Measurements from ENCODE around the gene ZMIZ1.
A peak's percentile ranks its signal among the peaks of the same experiment; 100 is the strongest.

The ZMIZ1 gene

DNA sequence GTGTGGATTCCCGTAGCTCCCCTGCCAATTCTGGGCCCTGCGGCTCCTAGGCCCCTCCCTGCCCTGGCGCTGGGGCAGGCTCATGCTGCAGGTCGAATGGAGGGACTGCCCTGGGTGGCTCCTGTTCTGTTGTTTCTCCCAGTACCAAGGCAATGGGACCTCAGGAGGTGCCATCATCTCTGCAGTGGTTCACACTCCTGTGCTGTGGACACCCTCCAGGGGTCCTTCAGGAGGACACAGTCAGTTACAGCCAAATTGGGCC is 138.3 kb downstream of the ZMIZ1 start:
- H3K9ac ChIP-seq (ENCODE audit: low read depth, low read length): no peak overlapping the region
- H3K36me3 ChIP-seq (ENCODE audit: insufficient read depth, low read length): no peaks in the 10 kb centered on the region; the same call in 1 of the 2 replicates
- H3K4me1 ChIP-seq (ENCODE audit: insufficient read depth, low read length): no peaks in the 10 kb centered on the region
- H3K9me3 ChIP-seq (ENCODE audit: control insufficient read depth, insufficient read depth, low read length): no peaks in the 10 kb centered on the region

GRCh38 chr10:79207726-79208125 is 139.0 kb downstream of the ZMIZ1 start:
- Histone ChIP-seq H3K9me3 (ENCODE audit: control insufficient read depth, insufficient read depth, low read length) (no peaks in the 10 kb centered on the region), H3K4me1 (ENCODE audit: insufficient read depth, low read length) (no peaks in the 10 kb centered on the region), H3K9ac (ENCODE audit: low read depth, low read length) (no peak overlapping the region), H3K36me3 (ENCODE audit: insufficient read depth, low read length) (no peaks in the 10 kb centered on the region; the same call in 1 of the 2 replicates)

DNA sequence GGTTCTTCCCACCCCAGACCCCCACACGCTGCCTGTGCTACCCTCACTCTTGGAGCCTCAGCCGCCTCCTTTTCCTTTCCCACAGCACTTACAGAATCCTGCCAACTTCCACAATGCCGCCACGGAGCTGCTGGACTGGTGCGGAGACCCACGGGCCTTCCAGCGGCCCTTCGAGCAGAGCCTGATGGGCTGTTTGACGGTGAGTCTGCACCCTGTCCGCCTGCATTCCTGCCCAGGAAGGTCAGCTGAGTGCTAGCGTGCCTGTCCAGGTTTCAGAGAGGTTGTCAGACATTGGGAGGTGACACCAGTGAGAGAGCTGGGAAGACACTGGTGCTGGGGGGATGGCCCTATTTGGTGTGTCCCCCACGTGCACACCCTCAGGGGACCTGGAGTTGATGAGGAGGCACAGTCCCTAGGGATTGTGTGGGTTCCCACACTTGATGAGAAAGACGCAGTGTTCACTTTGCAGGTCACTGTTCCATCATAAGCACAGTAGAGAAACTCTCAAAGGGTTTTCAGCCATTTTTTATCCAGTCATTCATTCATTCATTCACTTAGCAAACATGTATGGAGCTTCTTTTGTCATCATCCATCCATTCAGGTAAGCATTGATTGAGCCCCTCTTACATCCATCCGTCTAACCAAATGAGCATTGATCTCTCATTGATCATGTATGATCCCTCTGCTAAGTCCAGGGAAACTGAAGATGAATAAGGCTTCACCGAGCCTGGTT is 139.7 kb downstream of the ZMIZ1 start:
- H3K4me1 ChIP-seq (ENCODE audit: insufficient read depth, low read length): no peaks in the 10 kb centered on the region
- no peak overlapping the region for H3K9ac ChIP-seq (ENCODE audit: low read depth, low read length)
- H3K9me3 ChIP-seq (ENCODE audit: control insufficient read depth, insufficient read depth, low read length): no peaks in the 10 kb centered on the region
- H3K36me3 ChIP-seq (ENCODE audit: insufficient read depth, low read length): no peaks in the 10 kb centered on the region; the same call in 1 of the 2 replicates

DNA sequence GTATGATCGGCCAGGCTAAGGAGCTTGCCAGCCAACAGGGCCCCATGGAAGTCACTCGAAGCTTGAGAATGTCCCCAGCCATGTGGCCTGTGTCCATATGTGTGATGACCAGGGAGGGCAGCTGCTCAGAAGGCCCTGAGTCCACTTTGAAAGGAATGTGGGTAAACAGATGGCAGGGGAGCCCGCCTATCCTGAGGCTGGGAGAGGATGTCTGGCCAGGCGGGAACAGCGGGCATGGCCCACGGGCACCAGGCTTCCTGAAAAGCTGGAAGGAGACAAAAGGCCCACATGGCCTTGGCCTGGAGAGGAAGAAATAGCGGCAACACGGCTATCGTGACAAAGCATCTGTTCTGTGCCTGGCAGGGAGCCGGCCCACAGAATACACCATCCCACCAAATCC is 140.6 kb downstream of the ZMIZ1 start:
- H3K9me3 ChIP-seq (ENCODE audit: control insufficient read depth, insufficient read depth, low read length): no peaks in the 10 kb centered on the region
- H3K9ac ChIP-seq (ENCODE audit: low read depth, low read length): no peak overlapping the region
- H3K36me3 ChIP-seq (ENCODE audit: insufficient read depth, low read length): no peaks in the 10 kb centered on the region; the same call in 1 of the 2 replicates
- no peaks in the 10 kb centered on the region for H3K4me1 ChIP-seq (ENCODE audit: insufficient read depth, low read length)

GRCh38 chr10:79209831-79210230 is 141.1 kb downstream of the ZMIZ1 start:
- Histone ChIP-seq H3K9ac (ENCODE audit: low read depth, low read length) (no peak overlapping the region), H3K36me3 (ENCODE audit: insufficient read depth, low read length) (no peaks in the 10 kb centered on the region; the same call in 1 of the 2 replicates), H3K9me3 (ENCODE audit: control insufficient read depth, insufficient read depth, low read length) (no peaks in the 10 kb centered on the region), H3K4me1 (ENCODE audit: insufficient read depth, low read length) (no peaks in the 10 kb centered on the region)

GRCh38 chr10:79210672-79211071 is 141.9 kb downstream of the ZMIZ1 start:
- Histone ChIP-seq H3K4me1 (ENCODE audit: insufficient read depth, low read length) (no peaks in the 10 kb centered on the region), H3K9me3 (ENCODE audit: control insufficient read depth, insufficient read depth, low read length) (no peaks in the 10 kb centered on the region), H3K36me3 (ENCODE audit: insufficient read depth, low read length) (no peaks in the 10 kb centered on the region; the same call in 1 of the 2 replicates), H3K9ac (ENCODE audit: low read depth, low read length) (no peak overlapping the region)

- no peak overlapping the region for H3K9ac ChIP-seq (ENCODE audit: low read depth, low read length)
- H3K9me3 ChIP-seq (ENCODE audit: control insufficient read depth, insufficient read depth, low read length): no peaks in the 10 kb centered on the region
- H3K36me3 ChIP-seq (ENCODE audit: insufficient read depth, low read length): no peaks in the 10 kb centered on the region; the same call in 1 of the 2 replicates
- H3K4me1 ChIP-seq (ENCODE audit: insufficient read depth, low read length): no peaks in the 10 kb centered on the region
Measured at GRCh38 chr10:79211616-79212015, 142.8 kb downstream of the ZMIZ1 start.

GRCh38 chr10:79215531-79215930 is 146.8 kb downstream of the ZMIZ1 start:
- Histone ChIP-seq H3K4me1 (ENCODE audit: insufficient read depth, low read length) (peaks cover 5% of the 10 kb centered on the region), H3K36me3 (ENCODE audit: insufficient read depth, low read length) (peaks cover 3% of the 10 kb centered on the region; the same call in 1 of the 2 replicates), H3K9me3 (ENCODE audit: control insufficient read depth, insufficient read depth, low read length) (no peaks in the 10 kb centered on the region), H3K9ac (ENCODE audit: low read depth, low read length) (no peak overlapping the region)

DNA sequence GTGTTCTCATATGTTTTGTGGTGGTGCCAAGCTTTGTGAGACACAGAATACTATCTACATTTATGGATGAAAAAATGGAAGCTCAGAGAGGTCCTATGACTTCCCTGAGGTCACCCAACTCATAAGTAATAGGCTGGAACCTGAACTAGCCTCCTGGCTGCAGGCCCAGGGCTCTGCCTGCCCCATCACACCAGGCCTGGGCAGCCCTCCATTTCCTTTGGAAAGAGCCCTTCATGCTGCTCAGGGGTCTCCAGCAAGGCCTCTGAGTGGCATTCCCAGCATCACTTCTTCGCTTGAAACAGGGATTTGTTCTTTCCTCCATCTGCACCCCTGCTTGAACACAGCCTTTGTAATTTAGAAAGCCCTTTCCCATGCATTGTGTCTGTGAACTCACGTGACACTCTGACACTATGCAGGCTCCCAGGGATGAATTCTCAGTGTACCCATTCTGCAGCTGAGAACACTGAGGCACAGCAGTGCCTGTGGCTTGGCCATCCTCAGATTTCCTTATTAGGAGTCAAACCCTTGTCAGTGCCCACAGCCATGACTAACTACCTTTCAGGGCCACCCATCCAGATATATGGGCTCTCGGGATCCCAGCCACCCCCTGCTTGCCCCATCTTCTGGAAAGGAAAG is 150.7 kb downstream of the ZMIZ1 start:
- H3K9ac ChIP-seq (ENCODE audit: low read depth, low read length): no peak overlapping the region
- no peaks in the 10 kb centered on the region for H3K9me3 ChIP-seq (ENCODE audit: control insufficient read depth, insufficient read depth, low read length)
- peaks cover 3% of the 10 kb centered on the region; the same call in 1 of the 2 replicates for H3K36me3 ChIP-seq (ENCODE audit: insufficient read depth, low read length)
- peaks cover 44% of the 10 kb centered on the region for H3K4me1 ChIP-seq (ENCODE audit: insufficient read depth, low read length)

DNA sequence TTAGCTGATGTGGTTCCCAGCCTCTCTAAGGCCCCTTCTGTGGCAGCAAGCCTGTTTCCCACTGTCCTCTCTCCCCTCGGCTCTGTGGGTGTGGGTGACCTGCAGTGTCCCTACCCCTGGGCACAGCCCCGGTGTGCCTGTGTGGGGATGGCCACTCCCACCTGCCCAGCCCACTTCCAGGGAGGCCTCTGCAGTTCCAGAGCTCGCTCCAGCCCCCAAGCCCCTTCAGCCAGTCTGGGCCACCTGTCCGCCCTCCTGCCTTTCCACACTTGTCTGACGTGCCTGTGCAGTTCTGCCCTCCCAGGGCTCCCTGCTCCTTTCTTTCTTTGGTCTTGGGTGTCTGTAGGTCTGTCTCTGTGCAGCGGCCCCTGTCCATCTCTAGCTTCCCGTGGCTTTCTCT is 151.5 kb downstream of the ZMIZ1 start:
- H3K4me1 ChIP-seq (ENCODE audit: insufficient read depth, low read length): peaks cover 49% of the 10 kb centered on the region
- H3K36me3 ChIP-seq (ENCODE audit: insufficient read depth, low read length): peaks cover 3% of the 10 kb centered on the region; the same call in 1 of the 2 replicates
- no peaks in the 10 kb centered on the region for H3K9me3 ChIP-seq (ENCODE audit: control insufficient read depth, insufficient read depth, low read length)
- no peak overlapping the region for H3K9ac ChIP-seq (ENCODE audit: low read depth, low read length)

DNA sequence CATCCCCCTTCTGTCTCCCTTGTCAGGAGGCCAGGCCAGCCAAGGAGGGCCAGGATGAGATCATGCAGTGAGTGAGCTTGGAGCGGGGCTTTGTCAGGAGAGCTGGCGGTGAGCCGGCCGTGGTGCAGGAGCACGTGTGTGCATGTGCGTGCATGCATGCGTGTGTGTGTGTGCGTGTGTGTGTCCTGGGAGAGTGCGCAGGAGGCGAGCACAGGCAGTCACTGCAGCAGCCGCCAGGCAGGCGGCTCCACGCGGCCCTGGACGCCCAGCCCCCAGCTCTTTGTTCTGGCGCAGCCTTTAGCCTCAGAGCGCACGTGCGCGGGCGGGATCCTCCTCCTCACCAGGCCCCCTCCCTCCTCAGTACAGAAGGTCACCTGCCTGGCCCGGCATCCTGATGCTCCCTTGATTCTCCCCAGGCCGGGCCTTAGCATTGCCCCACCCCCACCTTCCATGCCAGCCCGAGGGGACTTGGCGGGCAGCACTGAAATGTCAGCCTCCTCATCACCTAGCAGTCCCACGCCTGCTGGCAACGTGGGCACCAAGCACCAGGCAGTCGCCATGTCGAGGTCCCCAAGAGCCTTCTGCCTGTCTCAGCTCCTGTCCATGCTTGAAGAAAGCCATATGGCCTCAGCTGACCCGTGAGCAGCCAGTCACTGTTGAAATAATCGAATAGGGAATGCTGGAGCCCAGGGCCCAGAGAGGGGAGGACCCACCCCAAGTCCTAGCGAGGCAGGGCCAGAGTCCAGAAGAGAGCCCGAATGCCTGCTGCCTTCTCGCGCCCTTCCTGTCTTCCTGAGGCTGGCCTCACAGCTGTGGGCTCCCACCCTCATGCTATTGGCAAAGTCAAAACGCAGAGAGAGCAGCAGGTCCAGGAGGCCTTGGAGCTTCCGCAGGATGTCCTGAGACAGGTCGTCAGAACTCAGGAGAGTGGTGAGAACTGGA is 152.6 kb downstream of the ZMIZ1 start:
- no peak overlapping the region for H3K9ac ChIP-seq (ENCODE audit: low read depth, low read length)
- peaks cover 3% of the 10 kb centered on the region; the same call in 1 of the 2 replicates for H3K36me3 ChIP-seq (ENCODE audit: insufficient read depth, low read length)
- H3K9me3 ChIP-seq (ENCODE audit: control insufficient read depth, insufficient read depth, low read length): no peaks in the 10 kb centered on the region
- peaks cover 49% of the 10 kb centered on the region for H3K4me1 ChIP-seq (ENCODE audit: insufficient read depth, low read length)

DNA sequence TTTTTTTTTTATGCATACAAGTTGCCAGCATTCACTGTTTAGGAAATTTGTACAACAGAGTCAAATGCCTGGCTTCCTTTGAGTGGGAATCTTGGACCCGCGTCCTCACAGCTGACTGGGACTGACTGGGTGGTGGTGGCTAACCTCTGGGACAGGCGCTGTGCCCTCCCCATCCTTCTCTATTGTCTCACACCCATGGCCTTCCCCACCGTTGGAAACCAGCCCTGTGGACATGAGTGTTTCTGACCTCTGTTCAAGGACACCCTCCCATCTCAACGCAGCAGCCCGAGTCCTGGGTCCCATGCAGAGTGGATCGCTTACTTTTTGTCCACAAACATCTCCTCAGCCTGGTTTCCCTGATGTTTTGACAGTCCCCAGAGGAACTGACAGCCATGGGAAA is 153.4 kb downstream of the ZMIZ1 start:
- Histone ChIP-seq H3K36me3 (ENCODE audit: insufficient read depth, low read length) (peaks cover 3% of the 10 kb centered on the region; the same call in 1 of the 2 replicates), H3K9me3 (ENCODE audit: control insufficient read depth, insufficient read depth, low read length) (no peaks in the 10 kb centered on the region), H3K9ac (ENCODE audit: low read depth, low read length) (no peak overlapping the region), H3K4me1 (ENCODE audit: insufficient read depth, low read length) (peaks cover 49% of the 10 kb centered on the region)

GRCh38 chr10:79223091-79224048 is 154.6 kb downstream of the ZMIZ1 start:
- Histone ChIP-seq H3K4me1 (ENCODE audit: insufficient read depth, low read length) (peaks cover 55% of the 10 kb centered on the region), H3K9ac (ENCODE audit: low read depth, low read length) (peak overlapping the region; percentile 1; the same call in 1 of the 2 replicates), H3K36me3 (ENCODE audit: insufficient read depth, low read length) (no peaks in the 10 kb centered on the region; the same call in 1 of the 2 replicates), H3K9me3 (ENCODE audit: control insufficient read depth, insufficient read depth, low read length) (no peaks in the 10 kb centered on the region)

Measured in ES-I3 (cell line).